Fibroblast of peridontal ligament (primary cell): Measurements from ENCODE around the gene MBLAC2.

ENCODE experiments used
- DNase-seq: peaks from one replicate; pipeline ENCODE4 v3.0.0-alpha.2; 2010; ENCODE audit errors: extremely low read depth

MBLAC2 gene

GRCh38 chr5:90474235-90475107 lies at the start of gene MBLAC2, which contains the start of gene POLR3G:
Gene MBLAC2, minus strand, starts transcription at chr5:90474771. Its CDS starts 479 bp downstream, at chr5:90474292.
Gene POLR3G, plus strand, starts transcription at chr5:90474864. Its CDS starts 10,704 bp downstream, at chr5:90485568.
- peak; percentile 87 for DNase-seq

- DNase-seq: no peak
Observed at GRCh38 chr5:90519081-90519480, 44.5 kb upstream of the MBLAC2 start.

- DNase-seq: no peak
Observed at GRCh38 chr5:90518661-90519060, 44.1 kb upstream of the MBLAC2 start.

GRCh38 chr5:90514520-90514919 lies 39.9 kb upstream of the MBLAC2 start:
- no peak for DNase-seq

GRCh38 chr5:90510438-90510837 lies 35.9 kb upstream of the MBLAC2 start:
- no peak for DNase-seq

- DNase-seq: no peak
Observed at GRCh38 chr5:90506221-90506620, 31.6 kb upstream of the MBLAC2 start.

- DNase-seq: no peak
Observed at GRCh38 chr5:90504743-90505142, 30.2 kb upstream of the MBLAC2 start.

GRCh38 chr5:90503596-90503995 lies 29.0 kb upstream of the MBLAC2 start:
- no peak for DNase-seq

- DNase-seq: no peak
Observed at GRCh38 chr5:90495146-90495545, 20.6 kb upstream of the MBLAC2 start.

GRCh38 chr5:90494043-90494442 lies 19.5 kb upstream of the MBLAC2 start:
- DNase-seq: no peak

- peak; percentile 84 for DNase-seq
Observed at GRCh38 chr5:90488791-90489190, 14.2 kb upstream of the MBLAC2 start.

GRCh38 chr5:90484540-90484939 lies 10.0 kb upstream of the MBLAC2 start:
- DNase-seq: peak; percentile 5

GRCh38 chr5:90483206-90483605 lies 8.6 kb upstream of the MBLAC2 start:
- DNase-seq: no peak

GRCh38 chr5:90480699-90481098 lies 6.1 kb upstream of the MBLAC2 start:
- peak; percentile 30 for DNase-seq

- DNase-seq: peak; percentile 56
Observed at GRCh38 chr5:90479611-90480385, 5.2 kb upstream of the MBLAC2 start.

GRCh38 chr5:90477621-90478215 lies 3.1 kb upstream of the MBLAC2 start:
- DNase-seq: no peak

GRCh38 chr5:90477073-90477472 lies 2.5 kb upstream of the MBLAC2 start:
- no peak for DNase-seq

GRCh38 chr5:90476391-90476790 lies 1.8 kb upstream of the MBLAC2 start:
- no peak for DNase-seq

GRCh38 chr5:90475436-90475980 lies 937 bp upstream of the MBLAC2 start:
- DNase-seq: no peak

GRCh38 chr5:90473396-90474234 lies 956 bp downstream of the MBLAC2 start:
- DNase-seq: peak; percentile 15

GRCh38 chr5:90472783-90473395 lies 1.7 kb downstream of the MBLAC2 start:
- DNase-seq: peak; percentile 6
